ENCODE data around the gene KRT85.

DNA sequence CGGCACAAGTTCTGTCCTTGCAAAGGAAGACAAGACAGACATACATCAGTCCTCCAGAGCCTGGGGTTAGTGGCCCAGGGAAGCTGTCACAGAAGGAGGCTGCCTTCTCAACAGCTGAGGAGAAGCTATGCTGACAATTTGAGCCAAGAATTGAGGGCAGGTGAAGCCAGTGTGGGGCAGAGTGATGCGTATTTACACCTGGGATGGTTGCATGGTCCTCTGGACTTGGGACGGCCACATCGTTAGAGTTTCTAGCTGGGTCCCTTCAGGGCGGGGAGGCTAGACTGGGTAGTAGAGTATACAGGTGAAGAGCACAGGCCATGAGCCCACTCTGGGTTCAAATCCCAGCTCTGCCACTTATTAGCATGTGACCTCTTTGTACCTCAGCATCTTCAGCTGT lies 16.5 kb downstream of the KRT85 start:
- TF ChIP-seq, protein P1, sequence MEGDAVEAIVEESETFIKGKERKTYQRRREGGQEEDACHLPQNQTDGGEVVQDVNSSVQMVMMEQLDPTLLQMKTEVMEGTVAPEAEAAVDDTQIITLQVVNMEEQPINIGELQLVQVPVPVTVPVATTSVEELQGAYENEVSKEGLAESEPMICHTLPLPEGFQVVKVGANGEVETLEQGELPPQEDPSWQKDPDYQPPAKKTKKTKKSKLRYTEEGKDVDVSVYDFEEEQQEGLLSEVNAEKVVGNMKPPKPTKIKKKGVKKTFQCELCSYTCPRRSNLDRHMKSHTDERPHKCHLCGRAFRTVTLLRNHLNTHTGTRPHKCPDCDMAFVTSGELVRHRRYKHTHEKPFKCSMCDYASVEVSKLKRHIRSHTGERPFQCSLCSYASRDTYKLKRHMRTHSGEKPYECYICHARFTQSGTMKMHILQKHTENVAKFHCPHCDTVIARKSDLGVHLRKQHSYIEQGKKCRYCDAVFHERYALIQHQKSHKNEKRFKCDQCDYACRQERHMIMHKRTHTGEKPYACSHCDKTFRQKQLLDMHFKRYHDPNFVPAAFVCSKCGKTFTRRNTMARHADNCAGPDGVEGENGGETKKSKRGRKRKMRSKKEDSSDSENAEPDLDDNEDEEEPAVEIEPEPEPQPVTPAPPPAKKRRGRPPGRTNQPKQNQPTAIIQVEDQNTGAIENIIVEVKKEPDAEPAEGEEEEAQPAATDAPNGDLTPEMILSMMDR (IDR thresholded peaks at IDR 0.05): no peak
- TF ChIP-seq EZH2 (IDR thresholded peaks at IDR 0.05; ENCODE audit: borderline replicate concordance, insufficient read depth, low read depth, low read length, poor library complexity, severe bottlenecking): no peak

Measured in B cell (primary cell).